GM12873 (cell line): ENCODE results near the gene TRPM4.

Experiments used
- TF ChIP-seq, protein P1 (sequence below): IDR thresholded peaks from 2 replicates; pipeline ENCODE4 v1.5.1; 2012; ENCODE audit warnings: low read depth, mild to moderate bottlenecking, moderate library complexity, low read length, control low read depth; ENCODE audit not compliant: insufficient read depth; ENCODE audit errors: missing control alignments

Gene TRPM4

DNA sequence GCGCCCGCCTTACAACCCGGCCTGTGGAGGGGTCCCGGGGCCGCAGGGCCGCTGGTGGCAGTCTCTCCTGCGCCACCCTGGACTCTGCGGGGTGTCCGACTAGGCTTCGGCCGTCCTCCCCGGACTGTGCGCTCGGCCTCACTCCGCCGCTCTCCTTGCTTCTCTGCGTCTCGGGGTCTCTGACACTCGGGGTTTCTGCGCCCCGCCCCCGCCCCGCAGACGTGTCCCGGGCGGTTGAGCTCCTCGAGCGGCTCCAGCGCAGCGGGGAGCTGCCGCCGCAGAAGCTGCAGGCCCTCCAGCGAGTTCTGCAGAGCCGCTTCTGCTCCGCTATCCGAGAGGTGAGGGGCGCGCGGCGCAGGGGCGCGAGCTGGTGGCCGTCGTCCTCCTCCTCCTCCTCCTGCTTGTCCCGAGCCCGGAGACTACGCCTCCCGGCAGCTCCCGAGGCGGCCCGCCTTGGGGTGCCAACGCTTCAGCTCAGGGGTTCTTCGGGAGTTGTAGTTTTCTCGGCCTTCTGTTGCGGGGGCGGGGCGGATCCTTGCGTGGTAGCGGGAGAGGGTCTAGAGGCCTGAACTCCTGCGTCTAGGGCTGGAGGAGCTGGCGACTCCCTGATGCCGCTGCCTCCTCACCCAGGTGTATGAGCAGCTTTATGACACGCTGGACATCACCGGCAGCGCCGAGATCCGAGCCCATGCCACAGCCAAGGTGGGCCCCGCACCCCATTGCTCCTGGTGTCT, 42.8 kb upstream of the TRPM4 start:
- TF ChIP-seq, protein P1, sequence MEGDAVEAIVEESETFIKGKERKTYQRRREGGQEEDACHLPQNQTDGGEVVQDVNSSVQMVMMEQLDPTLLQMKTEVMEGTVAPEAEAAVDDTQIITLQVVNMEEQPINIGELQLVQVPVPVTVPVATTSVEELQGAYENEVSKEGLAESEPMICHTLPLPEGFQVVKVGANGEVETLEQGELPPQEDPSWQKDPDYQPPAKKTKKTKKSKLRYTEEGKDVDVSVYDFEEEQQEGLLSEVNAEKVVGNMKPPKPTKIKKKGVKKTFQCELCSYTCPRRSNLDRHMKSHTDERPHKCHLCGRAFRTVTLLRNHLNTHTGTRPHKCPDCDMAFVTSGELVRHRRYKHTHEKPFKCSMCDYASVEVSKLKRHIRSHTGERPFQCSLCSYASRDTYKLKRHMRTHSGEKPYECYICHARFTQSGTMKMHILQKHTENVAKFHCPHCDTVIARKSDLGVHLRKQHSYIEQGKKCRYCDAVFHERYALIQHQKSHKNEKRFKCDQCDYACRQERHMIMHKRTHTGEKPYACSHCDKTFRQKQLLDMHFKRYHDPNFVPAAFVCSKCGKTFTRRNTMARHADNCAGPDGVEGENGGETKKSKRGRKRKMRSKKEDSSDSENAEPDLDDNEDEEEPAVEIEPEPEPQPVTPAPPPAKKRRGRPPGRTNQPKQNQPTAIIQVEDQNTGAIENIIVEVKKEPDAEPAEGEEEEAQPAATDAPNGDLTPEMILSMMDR = no peak

DNA sequence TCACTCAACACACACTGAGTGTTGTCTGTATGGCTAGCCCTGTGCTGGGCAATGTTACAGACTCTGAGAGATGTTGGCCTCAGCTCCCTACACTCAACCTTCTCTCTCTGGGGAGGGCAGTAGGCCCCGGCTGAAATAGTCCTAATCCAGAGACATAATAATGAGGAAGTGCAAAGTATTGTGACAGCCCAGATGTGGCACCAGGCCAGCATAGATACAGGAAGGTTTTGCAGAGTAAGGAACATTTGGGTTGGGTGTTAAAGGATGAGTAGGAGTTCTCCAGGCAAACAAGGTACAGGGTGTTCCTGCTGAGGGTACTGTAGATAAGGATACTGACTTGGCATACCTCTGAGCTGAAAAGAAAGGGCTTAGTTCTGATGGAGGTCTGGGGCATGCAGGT, 41.0 kb upstream of the TRPM4 start:
- TF ChIP-seq, protein P1 = no peak

DNA sequence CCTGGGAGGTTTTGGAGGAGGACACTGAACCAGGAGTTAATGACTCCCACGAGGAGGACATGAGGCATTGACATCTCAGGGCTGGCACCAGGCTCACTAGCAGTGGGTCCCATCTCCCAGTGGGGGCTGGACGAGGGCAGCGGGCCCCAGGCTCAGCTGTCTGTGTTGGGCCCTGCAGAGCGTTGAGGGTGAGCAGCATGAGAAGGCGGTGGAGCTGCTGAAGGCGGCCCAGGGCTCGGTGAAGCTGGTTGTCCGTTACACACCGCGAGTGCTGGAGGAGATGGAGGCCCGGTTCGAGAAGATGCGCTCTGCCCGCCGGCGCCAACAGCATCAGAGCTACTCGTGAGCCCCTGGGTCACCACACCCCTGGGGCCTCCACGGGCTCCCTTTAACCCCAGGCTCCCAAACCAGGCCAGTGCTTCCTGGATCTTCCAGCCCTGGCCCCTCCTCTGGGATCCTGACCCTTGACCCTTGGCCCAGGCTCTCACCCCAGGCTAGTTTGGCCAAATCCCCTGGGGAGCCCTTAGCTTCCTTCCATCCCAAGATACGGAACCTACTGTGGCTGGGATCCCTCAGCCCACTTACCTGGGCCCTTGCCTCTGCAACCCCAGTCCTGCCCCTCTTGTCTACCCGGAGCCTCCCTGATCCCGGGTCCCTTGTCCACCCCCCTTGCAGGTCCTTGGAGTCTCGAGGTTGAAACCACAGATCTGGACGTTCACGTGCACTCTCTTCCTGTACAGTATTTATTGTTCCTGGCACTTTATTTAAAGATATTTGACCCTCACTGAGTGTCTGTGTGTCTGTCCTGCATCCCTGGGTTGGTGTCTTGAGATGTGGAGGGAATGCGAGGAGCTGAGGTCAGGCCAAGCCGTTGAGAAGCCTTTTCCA, 39.7 kb upstream of the TRPM4 start:
- TF ChIP-seq, protein P1 = no peak

DNA sequence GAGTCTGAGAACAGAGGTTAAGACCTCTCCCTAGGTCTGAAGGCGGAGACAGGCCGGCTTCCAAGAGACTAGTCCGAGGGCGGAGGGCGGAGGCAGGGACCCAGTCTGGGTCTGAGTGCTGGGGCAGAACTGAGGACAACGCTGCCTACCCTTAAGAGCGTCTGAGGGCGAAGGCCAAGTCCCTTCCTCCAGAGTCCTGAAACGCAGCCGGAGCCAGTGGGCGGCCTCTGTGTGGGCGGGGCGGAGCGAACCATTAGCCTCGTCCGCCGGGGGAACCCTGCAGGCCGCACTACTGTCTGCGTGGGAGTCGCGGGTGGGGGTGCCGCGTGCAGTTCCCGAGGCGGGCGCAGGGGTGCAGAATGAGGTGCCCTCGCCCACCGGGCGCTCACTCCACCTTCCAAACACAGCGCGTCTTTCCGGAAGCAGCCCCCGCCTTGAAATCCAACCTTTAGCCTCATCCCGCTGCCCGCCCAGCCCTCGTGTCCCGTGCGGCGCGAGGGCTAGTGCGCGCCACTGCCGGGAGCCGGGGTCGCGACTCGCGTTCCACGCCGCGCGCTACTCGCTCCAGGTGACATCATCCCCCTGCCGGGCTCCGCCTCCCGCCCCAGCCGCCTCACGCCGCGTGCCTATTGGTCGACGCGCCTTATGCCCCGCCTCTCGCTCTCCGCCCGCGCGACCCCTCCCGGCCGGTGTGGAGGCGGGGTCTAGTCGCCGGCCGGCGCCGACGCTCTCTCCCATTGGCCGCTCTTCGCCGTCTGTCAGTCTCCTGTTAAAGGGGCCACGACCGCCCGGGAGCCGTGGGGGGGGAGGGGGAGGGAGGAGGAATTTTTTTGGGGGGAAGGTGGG, 38.8 kb upstream of the TRPM4 start, which contains the start of gene C19orf73:
TSS of gene C19orf73 (minus strand) at position 579 of the 846 bp plus-strand sequence. CDS start at position 458, 121 bp downstream.
- TF ChIP-seq, protein P1 = no peak

DNA sequence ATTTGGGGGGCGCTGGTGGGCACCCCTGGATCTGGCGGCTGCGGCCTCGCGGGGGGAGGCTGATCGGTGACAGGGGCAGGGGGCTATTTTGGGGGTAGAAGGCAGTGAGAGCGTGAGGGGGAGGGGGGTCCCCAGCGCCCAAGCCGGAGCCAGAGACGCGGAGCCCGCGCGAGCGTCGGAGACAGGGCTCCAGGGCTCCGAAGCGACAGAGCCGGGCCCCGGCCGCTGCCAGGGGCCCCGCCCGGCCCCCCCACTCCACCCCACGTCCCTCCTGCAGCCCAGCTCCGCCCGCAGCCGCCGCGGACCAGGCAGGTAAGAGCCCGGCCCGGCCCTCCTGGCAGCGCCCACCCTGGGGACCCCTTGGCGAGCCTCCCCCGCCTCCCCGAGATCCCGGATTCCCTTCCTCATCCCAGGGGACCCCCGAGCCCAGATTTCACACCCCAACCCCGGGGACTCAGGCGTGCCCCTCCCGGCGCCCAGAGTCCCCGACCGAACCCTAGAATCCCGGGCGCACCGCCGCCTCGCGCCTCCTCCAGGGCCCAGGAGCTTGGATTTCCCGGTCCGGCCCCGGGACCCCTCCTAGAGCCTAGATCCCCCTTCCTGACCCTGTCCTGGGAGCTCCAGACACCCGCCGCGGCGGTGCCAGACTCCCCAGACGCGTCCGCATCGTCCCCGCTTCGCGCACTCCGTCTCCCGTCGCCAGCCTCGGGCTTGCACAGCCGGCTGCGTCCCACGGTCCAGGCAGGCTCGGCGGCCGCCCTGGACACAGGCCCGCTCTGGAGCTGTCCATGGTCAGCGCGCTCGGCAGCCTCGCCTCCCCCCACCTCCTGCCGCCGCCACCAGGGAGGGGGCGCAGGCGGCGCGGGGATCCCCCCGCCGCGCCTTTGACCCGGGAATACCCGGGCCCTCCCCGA, 37.9 kb upstream of the TRPM4 start, which contains the start of gene PPFIA3:
TSS of gene PPFIA3 (plus strand) at position 134 of the 914 bp plus-strand sequence. CDS start 8,330 bp downstream, outside the sequence.
- TF ChIP-seq, protein P1 = no peak

DNA sequence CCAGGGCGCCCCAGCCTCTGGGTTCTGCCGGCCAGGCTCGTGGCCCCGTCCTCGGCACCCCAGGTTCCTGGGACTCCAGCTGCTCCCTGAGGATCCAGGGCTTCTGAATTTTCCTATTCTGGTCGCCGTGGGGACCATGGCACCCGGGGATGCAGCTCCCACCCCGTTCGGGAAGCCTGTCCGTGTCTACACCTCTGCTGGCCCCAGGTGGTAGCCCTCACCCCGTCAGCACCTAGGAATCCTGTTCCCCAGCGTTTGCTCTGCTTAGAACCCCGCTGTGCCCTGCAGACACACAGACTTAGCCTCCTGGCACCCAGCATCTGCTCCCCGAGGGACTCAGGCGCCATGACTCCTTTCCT, 37.3 kb upstream of the TRPM4 start:
- TF ChIP-seq, protein P1 = no peak
